Epithelial cell of esophagus (primary cell): ENCODE measurements around the gene MAPK1.
"Not testable (repeated sequence)": the region's sequence is repeated elsewhere in the genome, so short reads cannot be mapped to it uniquely, and the experiment has no call there.

Source experiments
- DNase-seq: peaks from one replicate; pipeline ENCODE4 v3.0.0; 2010; ENCODE audit warnings: low read depth
- H3K4me3 ChIP-seq: 2 replicates; pipeline ENCODE4 v1.5.1; 2011; ENCODE audit warnings: mild to moderate bottlenecking, low read length, control low read depth
- CTCF ChIP-seq: IDR thresholded peaks from 2 replicates; pipeline ENCODE4 v1.5.1; 2011; ENCODE audit warnings: low read depth, mild to moderate bottlenecking, low read length, control low read depth, inconsistent platforms; ENCODE audit not compliant: insufficient read depth; ENCODE audit errors: missing control alignments

MAPK1 gene

GRCh38 chr22:21725956-21726649 lies 141.3 kb downstream of the MAPK1 start:
- no peak for DNase-seq
- no peak for TF ChIP-seq CTCF
- no peak overlapping the region for H3K4me3 ChIP-seq

GRCh38 chr22:21724496-21724895 lies 142.9 kb downstream of the MAPK1 start:
- not testable (repeated sequence) for DNase-seq, H3K4me3 ChIP-seq

- DNase-seq, H3K4me3 ChIP-seq: not testable (repeated sequence)
These were observed 146.1 kb downstream of the MAPK1 start for GRCh38 chr22:21721195-21721852.

GRCh38 chr22:21720191-21720859 lies 147.1 kb downstream of the MAPK1 start:
- H3K4me3 ChIP-seq, DNase-seq: not testable (repeated sequence)

GRCh38 chr22:21719024-21719423 lies 148.4 kb downstream of the MAPK1 start:
- no peak overlapping the region for H3K4me3 ChIP-seq
- TF ChIP-seq CTCF, result no peak
- DNase-seq, result no peak

GRCh38 chr22:21718499-21718898 lies 148.9 kb downstream of the MAPK1 start:
- no peak for TF ChIP-seq CTCF
- peak; percentile 37 for DNase-seq
- no peak overlapping the region for H3K4me3 ChIP-seq

GRCh38 chr22:21716395-21717122 lies 150.9 kb downstream of the MAPK1 start:
- H3K4me3 ChIP-seq, DNase-seq: not testable (repeated sequence)

GRCh38 chr22:21714786-21715185 lies 152.7 kb downstream of the MAPK1 start:
- TF ChIP-seq CTCF, result no peak
- DNase-seq, result peak; percentile 78
- H3K4me3 ChIP-seq, result no peak overlapping the region
